ENCODE results near the gene LRIT2. TPM values are rescaled to one million over a fixed set of nuclear protein-coding genes. Genes with fewer than 3 reads are reported as not detected.

LRIT2 gene
- total RNA-seq, 4 donors from 2014 or later = not detected

GRCh38 chr10:84254552-84255478 is 29.5 kb upstream of the LRIT2 start:
- Histone ChIP-seq H3K27ac (no peak overlapping the region), H3K4me1 (no peaks in the 10 kb centered on the region), H3K9me3 (no peaks in the 10 kb centered on the region), H3K27me3 (no peaks in the 10 kb centered on the region), H3K4me3 (no peak overlapping the region), H3K36me3 (no peaks in the 10 kb centered on the region)
- TF ChIP-seq CTCF (IDR thresholded peaks at IDR 0.05) (no peak), POLR2A (IDR thresholded peaks at IDR 0.05) (no peak)
- DNase-seq = no peak
- intact Hi-C loops (cut with DNase I; ENCODE audit: low total_unique reads) = no loop called here

GRCh38 chr10:84248794-84249193 is 23.4 kb upstream of the LRIT2 start:
- Histone ChIP-seq H3K4me1 (no peaks in the 10 kb centered on the region), H3K9me3 (no peaks in the 10 kb centered on the region), H3K27ac (no peak overlapping the region), H3K4me3 (no peak overlapping the region), H3K27me3 (no peaks in the 10 kb centered on the region), H3K36me3 (no peaks in the 10 kb centered on the region)
- DNase-seq = no peak
- TF ChIP-seq CTCF (IDR thresholded peaks at IDR 0.05) (no peak), POLR2A (IDR thresholded peaks at IDR 0.05) (no peak)
- intact Hi-C loops (cut with DNase I; ENCODE audit: low total_unique reads) = no loop called here

- intact Hi-C loops (cut with DNase I; ENCODE audit: low total_unique reads) = no loop called here
- Histone ChIP-seq H3K9me3 (no peaks in the 10 kb centered on the region), H3K27ac (no peak overlapping the region), H3K4me3 (no peak overlapping the region), H3K27me3 (no peaks in the 10 kb centered on the region), H3K4me1 (no peaks in the 10 kb centered on the region), H3K36me3 (no peaks in the 10 kb centered on the region)
- no peak for TF ChIP-seq CTCF (IDR thresholded peaks at IDR 0.05)
- TF ChIP-seq POLR2A (IDR thresholded peaks at IDR 0.05) = no peak
- DNase-seq = no peak
Observed at GRCh38 chr10:84247496-84247895, 22.2 kb upstream of the LRIT2 start.

DNA sequence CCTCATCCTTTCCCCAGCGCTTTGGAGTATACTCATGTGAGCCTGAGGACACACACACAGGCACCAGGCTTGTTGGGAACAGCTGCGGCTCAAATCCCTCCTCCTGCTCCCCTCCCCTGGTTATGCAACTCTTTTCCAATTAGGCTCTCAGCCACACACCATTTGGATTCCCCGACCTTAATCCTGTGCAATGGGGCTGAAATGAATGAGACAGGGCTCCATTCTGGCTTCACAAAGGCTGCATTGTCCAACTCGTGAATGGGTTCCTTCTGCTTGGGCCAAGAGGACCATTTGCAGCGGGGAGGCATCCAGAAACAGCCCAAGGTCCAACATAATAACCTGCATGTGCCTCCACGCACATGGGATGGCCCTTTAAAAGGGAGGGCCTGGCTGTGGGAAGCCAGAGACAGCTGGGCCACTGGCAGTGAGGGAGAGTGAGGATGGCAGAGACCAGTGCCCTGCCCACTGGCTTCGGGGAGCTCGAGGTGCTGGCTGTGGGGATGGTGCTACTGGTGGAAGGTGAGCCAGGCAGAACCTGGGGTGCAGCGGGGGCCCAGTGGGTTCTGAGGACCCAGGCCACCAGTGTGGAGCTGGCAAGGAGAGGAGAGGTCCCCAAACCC is 19.4 kb upstream of the LRIT2 start, which contains the start of gene RGR:
Gene RGR, plus strand, starts transcription at position 403 of the 620 bp plus-strand sequence. Its CDS starts 38 bp downstream, at position 441.
- peak in 1 of 2 donors; percentile 24 for DNase-seq
- Histone ChIP-seq H3K27ac (no peak within 1 kb of the TSS), H3K27me3 (no peaks in the 10 kb centered on the region), H3K36me3 (no peaks in the 10 kb centered on the region), H3K9me3 (no peaks in the 10 kb centered on the region), H3K4me1 (no peaks in the 10 kb centered on the region), H3K4me3 (no peak within 1 kb of the TSS)
- intact Hi-C loops (cut with DNase I; ENCODE audit: low total_unique reads) = no loop called here
- TF ChIP-seq CTCF (IDR thresholded peaks at IDR 0.05) = no peak
- TF ChIP-seq POLR2A (IDR thresholded peaks at IDR 0.05) = no peak

DNA sequence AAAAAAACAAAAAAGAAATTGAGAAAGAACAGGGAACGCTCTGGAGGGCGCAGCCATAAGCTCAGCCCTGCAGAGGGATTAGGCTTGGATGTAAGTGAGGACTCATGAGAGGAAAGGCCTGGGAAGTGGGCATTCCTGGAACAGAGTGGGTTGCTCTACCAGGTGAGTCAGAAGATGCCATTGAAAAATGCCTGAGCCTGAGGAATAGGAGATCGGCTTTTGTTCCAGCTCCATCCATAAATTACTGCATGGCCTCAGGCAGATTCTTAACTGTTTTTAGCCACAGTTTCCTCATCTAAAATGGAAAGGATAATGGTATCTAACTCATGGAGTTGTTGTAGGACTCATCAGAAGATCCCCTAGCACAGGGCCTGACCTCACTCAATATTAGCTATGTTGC is 18.4 kb upstream of the LRIT2 start:
- Histone ChIP-seq H3K9me3 (no peaks in the 10 kb centered on the region), H3K4me1 (no peaks in the 10 kb centered on the region), H3K36me3 (no peaks in the 10 kb centered on the region), H3K4me3 (no peak overlapping the region), H3K27ac (no peak overlapping the region), H3K27me3 (no peaks in the 10 kb centered on the region)
- TF ChIP-seq POLR2A (IDR thresholded peaks at IDR 0.05) = no peak
- no peak for TF ChIP-seq CTCF (IDR thresholded peaks at IDR 0.05)
- intact Hi-C loops (cut with DNase I; ENCODE audit: low total_unique reads) = no loop called here
- DNase-seq = no peak

Data from uterus (tissue), 4 donors.